Frontal cortex (tissue), 4 donors: ENCODE results near the gene PDE6B. TPM values are rescaled to one million over a fixed set of nuclear protein-coding genes. Genes with fewer than 3 reads are reported as not detected.

Experiments
- DNase-seq, 2 donors: peaks; one replicate each; pipeline ENCODE4 v3.0.0; 2012; ENCODE audit warnings: low spot score in 2 of 2
- FAIRE-seq: peaks from 2 replicates; lab custom pipeline; 2012; peaks lifted over from hg19 to GRCh38; lab: Jason Lieb, UNC
- total RNA-seq: library from RNA; depleted of rRNA; stranded (reverse); fragments of >200 nt; gene quantifications from one replicate; pipeline ENCODE4 v1.2.3, GENCODE V29; 2014
- donor health status: control.
- donor health status: control.
- donor health status: control.

PDE6B gene
- total RNA-seq, 1 donor from 2014 or later: 2.0 TPM

DNA sequence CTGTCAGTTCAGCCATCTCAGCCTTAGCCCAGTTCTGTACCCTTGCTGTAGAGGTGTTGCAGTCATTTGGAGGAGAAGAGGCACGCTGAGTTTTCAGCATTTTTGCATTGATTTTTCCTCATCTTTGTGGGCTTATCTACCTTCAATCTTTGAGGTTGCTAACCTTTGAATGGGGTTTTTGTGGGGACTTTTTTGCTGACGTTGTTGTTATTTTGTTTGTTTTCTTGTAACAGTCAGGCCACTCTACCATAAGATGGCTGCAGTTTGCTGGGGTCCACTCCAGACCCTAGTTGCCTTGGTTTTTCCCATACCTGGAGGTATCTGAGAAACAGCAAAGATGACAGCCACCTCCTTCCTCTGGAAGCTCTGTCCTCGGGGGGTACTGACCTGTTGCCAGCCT lies 26.4 kb upstream of the PDE6B start:
- FAIRE-seq (no peak), DNase-seq (no peak)

DNA sequence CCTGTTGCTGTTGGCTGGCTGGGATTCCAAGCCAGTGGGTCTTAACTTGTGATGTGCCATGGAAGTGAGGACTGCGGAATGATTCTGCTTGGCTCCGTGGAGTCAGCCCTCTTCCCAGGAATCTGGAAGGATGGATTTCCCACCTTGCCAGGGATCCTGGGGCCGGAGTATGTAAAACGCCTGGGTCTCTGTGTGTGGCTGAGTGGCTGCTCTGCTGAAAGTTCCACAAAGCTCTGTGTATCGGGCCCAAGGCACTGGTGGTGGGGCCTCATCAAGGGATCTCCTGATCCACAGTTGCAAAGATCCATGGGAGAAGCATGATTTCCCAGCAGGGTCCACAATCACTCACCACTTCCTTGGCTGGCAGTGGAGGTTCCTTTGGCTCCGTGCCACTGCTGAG lies 25.2 kb upstream of the PDE6B start:
- no peak for FAIRE-seq

DNA sequence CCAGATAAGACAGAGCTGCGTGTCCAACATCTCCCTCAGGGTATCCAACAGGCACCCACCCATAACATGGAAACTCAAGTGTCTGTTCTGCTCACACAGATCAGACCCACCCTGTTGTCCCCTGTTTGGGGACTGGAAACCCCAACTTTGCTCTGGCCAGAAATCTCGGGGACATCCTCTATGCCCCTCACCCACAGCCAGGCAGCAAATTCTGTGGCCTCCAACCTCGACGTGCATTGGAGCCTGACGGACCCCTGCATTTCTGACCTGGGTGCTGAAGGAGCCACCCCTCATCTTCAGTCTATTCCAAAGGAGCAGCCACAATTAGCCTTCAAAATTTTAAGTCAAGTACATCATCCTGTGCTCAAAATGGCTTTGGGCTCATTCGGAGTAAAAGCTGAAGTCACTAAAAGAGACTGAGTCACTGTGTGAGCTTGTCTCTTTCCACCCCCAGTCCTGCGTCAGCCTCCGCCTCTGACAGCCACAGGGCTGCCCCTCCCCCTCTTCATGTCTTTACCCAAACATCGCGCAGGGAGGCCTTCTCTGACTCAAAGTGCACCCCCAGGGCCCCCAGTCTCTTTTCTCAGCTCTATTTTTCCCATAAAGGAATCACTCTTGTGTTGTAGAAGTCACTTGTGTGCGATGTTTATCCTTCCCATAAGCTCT lies 24.4 kb upstream of the PDE6B start:
- DNase-seq: no peak
- FAIRE-seq: no peak

More for the DNA sequence above, 25.2 kb upstream of the PDE6B start:
- DNase-seq: no peak

DNA sequence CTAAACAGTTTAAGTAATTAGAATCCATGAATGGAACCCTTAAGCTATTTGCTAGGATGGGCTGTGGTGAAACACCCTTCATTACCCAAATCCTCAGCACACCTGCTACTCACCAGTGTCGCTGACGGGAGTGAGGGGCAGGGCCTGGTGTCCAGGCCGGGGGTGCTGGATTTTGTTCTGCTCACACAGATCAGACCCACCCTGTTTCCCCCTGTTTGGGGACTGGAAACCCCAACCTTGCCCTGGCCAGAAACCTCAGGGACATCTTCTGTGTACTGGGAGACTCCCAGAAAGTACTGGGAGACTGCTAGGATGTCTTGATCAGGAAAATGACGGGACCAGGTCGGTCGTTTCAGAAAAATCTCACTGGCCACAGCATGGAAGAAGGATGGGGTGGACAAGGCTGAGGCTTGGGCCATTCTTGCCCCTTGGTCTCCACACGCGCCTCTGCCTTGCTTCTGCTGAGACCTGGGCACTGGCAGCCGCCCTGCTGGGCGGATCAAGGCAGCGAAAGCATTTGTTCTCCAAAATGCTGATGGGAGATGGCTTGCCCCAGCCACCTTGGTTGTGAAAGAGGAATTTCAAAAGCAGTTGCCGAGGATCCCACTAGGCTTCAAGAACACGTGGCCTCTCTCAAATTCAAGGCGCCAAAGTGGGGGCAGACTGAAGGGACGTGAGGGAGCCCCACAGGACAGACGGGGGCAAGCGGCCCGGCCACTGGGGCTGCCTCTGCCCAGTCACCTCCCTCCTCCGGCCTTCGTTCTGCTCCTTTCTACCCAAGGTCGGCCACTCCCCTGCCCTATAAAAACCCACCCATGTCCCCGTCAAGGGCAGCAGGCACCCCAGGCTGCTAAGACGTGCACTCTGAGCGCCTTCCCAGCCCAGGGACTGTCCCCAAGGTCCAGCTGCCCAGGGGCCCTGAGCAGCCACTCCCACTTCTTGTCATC lies 23.5 kb upstream of the PDE6B start:
- DNase-seq (no peak), FAIRE-seq (no peak)

DNA sequence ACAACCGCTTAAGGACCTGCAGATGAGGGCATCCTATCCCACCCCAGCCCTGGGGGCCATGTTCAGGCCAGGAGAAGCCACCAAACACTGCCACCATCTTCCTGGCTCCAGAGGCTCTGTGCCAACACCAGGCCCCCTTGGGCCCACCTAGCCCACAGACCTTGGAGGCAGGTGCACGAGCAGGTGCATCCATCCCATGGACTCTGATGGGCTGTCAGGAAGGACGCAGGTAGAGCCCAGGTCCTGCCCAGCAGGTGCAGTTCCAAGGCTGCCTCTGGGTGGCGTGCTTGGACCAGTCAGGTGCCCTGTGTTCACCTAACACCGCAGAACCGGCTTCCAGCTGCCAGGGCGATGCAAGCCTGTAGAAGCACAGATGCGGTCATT lies 22.8 kb upstream of the PDE6B start:
- FAIRE-seq: no peak

DNA sequence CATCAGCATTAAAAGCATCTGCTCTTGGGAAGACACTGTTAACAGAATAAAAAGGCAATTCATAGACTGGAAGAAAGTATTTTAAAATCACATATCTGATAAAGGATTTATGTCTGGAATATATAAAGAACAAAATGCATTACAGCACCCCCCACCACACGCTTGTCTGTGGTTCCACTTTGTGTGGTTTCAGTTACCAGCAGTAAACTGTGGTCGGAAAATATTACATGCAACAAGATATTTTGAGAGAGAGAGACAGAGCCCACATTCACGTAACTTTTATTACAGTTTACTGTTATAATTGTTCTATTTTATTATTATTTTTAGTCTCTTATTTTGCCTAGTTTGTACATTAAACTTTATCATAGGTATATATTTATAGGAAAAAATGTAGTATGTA lies 21.2 kb upstream of the PDE6B start:
- no peak for FAIRE-seq
- DNase-seq: no peak

More for the DNA sequence above, 22.8 kb upstream of the PDE6B start:
- DNase-seq: no peak

DNA sequence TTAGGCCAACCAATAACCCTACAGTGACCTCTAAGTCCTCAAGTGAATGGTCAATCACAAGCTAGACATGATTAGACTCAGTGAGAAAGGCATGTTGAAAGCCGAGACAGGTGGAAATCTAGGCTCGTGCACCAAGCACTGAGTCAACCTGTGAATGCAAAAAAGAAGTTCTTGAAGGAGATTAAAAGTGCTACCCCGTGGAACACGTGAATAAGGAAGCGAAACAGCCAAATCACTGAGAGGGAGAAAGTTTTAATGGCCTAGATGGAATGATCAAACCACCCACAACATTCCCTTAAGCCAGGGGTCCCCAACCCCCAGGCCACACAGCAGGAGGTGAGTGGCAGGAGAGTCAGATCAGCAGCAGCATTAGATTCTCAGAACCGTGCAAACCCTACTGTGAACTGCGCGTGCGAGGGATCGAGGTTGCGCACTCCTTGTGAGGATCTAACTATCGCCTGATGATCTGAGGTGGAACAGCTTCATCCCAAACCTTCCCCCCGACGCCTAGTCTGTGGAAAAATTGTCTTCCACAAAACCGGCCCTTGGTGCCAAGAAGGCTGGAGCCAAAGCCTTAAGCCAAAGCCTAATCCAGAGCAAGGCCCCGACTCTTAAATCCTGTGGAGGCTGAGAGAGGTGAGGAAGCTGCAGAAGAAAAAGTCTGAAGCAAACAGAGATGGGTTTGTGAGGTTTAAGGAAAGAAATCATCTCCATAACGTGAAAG lies 19.5 kb upstream of the PDE6B start:
- FAIRE-seq (no peak), DNase-seq (no peak)

DNA sequence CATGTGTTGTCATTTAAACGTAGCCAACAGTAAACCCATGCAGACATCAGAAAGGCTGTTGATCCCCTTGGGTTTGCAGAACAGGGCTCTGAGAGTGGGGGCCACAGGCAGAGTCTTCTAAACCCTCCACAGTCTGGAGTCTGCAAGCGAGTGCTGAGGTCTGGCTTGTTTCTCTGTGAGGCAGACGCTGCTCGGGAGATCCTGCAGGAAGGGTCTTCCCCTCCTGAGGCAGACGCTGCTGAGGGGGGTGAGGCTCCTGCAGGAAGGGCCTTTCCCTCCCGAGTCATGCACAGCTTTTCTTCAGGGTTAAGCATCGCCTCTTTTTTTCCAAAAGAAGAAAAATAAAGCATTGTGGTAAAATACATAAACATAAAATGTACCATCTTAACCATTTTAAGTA lies 17.1 kb upstream of the PDE6B start:
- DNase-seq (no peak), FAIRE-seq (no peak)

DNA sequence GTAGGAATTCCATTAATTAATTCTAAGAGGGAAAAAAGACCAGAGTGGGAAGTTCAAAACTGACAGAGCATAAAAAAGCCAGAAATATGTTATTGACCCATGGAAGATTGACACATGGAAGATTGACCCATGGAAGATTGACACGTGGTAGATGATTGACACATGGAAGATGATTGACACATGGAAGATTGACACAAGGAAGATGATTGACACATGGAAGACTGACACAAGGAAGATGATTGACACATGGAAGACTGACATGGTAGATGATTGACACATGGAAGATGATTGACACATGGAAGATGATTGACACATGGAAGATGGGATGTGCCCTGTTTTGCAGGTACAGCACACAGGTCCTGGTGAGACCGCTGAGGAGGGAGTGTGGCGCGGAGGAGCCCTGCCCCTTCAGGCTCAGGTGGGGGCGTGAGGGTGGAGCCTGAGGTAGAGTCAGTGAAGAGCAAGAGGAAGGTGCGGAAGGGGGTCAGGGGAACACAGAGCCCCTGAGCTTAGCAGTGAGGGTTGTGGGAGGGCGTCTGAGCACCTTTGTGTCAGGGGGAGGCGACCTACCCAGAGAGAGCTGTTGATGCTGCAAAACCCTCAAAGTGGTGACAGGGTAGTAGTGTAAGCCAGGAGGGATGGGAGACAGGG lies 15.8 kb upstream of the PDE6B start:
- FAIRE-seq: no peak

DNA sequence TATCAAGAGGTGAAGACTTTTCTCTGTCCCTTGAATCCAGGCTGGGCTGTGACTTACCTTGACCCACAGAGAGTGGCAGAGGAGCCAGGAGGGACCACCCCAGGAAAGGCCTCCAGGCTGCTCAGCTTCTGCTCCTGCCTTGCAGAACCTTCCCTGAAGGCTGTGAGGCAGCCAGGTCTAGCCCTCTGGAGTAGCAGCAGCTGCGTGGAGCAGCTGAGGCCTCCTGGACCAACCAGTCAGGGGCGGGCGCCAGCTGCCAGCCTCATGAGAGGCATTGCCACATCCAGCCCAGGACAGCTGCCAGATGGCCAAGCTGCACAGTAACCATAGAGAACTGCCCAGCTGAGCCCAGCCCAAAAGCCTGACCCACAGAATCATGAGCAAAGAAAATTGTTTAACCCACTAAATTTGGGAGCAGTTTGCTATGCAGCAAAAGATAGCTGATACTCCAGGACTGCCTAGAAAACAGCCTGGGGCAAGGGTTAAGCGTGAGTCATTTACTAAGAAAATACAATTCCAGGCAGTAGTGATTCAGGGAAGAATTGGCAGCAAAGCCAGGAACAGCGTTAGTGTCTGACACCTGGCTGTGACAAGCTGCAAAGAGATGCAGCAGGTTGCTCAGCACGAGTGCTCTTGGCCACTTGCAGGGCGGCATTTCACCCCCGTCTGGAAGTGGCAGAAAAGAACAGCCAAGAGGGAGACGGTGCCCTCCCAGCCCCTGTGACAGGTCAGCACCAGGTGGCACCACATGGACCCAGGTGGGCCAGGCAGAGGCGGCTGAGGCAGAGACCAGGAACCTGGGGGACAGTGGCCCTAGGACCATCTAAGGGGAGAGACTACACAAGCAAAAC lies 14.7 kb upstream of the PDE6B start:
- FAIRE-seq: no peak

More for the DNA sequence above, 15.8 kb upstream of the PDE6B start:
- no peak for DNase-seq

DNA sequence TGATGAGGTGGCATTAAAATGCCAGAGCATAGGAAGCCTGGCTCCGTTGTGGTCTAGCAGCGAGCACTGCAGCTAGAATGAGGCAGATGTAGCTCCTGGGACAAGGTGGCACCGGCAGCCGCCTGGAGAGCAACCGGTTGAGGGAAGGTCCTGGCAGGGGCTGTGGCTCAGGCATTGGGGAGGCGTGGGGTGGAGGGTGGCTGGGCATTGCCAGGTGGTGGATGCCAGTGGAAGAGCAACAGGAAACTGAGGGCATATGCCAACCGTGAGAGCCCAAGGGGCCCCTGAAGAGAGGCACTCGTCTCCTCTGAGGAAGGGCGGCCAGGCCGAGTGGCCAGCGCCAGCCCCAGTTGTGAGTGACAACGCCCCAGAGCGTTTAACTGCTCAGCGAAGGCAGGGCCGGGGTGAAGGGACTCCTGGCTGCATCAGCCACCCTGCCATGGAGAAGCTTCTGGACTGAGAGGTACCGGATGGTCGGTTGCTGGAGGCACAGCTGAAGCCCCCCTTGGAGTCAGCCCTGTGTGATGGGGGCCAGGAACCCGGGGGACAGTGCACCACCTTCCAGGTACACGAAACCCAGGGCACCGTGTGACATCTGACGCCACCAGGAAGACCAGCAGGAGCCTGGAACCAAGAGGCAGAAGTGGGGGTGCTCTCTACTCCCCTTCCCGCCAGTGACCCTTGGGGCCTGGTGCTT lies 13.2 kb upstream of the PDE6B start:
- FAIRE-seq (no peak), DNase-seq (no peak)

More for the DNA sequence above, 14.7 kb upstream of the PDE6B start:
- no peak for DNase-seq

DNA sequence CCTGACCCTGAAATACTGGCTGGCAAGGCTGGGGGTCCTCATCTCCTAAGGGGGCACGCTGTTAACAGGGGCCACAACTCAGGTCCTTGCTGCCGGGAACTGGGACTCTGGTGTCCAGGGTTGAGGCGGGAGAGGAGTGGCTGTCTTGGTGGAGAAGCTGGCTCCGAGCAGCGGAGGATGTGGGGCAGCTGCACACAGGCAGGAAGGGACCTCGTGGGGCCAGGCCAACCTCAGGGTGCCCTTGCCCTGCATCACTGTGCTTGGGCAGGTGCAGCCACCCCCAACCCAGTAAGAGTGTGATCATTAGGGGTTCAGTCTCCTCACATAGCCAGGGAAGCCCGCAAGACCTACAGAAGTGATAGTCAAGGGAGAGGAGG lies 12.6 kb upstream of the PDE6B start:
- no peak for FAIRE-seq
- no peak for DNase-seq

DNA sequence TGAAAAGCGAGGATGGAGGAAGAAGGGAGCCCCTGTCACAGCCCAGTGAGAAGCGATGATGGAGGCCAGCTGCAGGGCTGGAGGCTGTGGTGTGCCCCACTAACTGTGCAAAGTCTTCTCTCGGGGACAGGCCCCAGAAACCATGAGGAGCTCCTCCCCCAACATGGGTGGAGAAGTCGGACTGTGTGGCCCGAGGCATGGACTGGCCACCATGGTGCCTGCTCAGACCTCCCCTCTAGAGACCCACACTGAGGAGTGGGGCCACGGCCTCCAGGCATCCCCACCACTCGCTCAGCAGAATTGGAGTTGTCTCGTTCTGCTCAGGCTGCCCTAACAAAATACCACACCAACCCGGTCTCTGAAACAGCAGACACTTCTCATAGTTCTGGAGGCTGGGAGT lies 12.2 kb upstream of the PDE6B start:
- DNase-seq (no peak), FAIRE-seq (no peak)

DNA sequence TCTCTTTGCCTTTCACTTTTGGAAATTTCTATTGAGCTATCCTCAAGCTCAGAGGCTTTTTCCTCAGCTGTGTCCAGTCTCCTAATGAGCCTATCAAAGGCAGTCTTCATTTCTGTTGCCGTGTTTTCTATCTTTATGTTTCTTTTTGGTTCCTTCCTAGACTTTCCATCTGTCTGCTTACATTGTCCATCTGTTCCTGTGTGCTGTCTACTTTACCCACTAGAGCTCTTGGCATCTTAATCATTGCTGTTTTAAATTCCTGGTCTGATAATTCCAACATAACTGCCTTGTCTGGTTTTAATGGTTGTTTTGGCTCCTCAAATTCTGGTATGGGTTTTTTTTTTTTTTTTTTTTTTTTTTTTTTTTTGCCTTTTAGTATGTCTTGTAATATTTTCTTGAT lies 9.3 kb upstream of the PDE6B start:
- no peak for FAIRE-seq
- no peak for DNase-seq

DNA sequence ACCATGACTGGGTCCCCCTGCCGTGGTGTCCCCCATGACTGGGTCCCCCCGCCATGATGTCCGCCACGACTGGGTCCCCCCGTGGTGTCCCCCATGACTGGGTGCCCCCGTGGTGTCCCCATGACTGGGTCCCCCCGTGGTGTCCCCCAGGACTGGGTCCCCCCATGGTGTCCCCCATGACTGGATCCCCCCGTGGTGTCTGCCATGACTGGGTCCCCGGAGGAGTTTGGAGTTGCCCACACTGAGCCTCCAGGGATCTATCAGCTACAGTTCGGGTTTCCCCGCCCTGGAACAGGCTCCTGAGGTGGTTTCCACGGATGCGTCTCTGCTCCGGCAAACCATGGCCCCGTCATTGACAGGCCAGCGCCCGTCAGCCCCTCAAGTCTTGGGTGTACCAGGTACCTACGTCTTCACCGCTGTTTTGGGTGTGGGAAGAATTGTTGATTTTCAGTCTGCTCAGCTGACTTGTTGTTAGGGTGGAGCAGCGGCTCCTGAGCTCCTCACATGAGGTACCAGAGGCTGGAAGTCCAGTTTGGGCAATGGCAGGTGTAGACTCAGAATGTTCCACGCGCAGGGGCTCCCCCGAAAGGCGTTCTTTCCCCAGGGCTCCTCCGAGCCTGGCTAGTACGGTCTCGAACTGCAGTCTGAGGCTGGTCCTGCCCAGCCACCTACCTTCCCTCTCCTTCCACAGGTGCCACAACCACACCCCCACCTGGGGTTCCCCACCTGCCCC lies 8.3 kb upstream of the PDE6B start:
- FAIRE-seq: no peak
- DNase-seq: no peak

DNA sequence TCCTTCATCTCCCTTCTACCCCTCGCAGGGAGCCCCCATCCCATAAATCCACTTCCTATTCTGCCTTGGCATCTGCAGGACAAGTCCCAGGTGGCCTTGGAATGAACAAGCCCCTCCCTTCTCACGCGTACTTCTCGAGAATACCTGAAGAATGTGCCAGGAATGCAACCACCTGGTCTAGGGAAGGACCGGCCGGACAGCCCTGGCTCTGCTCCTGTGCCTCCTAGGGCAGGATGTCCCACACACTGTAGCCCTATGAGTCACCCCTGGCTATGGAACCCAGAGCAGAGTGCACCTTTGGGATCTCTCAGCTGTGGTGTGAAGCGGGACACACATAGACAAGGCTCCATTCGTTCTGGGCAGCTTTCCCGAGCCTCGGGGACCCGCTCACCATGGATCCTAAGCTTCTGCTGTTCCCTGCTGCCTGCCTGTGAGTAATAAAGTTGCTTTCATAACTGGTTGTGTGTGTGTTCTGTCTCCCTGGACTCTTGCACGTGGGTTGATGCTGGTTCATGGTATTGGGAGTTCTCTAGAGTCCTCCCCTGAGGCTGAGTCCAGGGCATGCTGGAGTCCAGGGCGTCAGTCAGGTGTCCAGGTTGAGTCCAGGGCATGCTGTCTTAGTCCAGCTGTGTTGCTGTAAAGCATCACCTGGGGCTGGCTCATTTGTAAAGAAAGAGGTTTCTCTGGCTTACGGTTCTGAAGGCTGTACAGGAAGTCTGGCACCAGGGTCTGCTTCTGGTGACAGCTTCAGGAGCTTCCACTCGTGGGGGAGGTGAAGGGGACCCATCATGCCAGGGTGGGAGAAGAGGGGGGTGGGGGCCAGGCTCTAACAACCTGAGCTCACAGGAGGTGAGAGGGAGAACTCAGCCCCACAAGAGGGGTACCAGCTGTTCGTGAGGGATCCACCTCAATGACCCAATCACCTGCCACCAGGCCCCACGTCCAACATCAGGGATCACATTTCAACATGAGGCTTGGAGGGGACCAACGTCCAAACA lies 7.4 kb upstream of the PDE6B start:
- DNase-seq: no peak
- no peak for FAIRE-seq

DNA sequence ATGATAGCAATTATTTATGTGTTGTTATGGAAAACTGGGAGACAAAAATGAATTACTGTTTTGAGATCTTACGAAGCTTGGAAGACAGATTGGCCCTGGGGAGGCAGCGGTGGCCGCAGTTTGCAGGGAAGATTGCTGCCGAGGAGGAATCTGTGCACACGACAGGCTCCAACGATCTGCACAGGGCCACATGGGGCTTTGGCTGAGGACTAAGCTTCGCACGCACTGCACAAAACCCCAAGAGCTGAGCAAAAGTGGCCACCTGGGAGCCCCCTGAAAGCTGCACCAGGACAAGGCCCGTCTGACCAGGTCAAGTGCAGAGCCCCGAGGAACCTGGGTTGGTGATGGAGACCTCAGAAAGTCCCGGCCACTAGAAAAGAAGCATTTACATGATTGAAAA lies 5.2 kb upstream of the PDE6B start:
- DNase-seq (no peak), FAIRE-seq (no peak)
